Measurements from ENCODE around the gene PCDH9. TPM values are rescaled to one million over a fixed set of nuclear protein-coding genes. Genes with fewer than 3 reads are reported as not detected.

Gene PCDH9
- total and polyA plus RNA-seq, 2 experiments from 2014 or later = 0.31 to 0.52 TPM

DNA sequence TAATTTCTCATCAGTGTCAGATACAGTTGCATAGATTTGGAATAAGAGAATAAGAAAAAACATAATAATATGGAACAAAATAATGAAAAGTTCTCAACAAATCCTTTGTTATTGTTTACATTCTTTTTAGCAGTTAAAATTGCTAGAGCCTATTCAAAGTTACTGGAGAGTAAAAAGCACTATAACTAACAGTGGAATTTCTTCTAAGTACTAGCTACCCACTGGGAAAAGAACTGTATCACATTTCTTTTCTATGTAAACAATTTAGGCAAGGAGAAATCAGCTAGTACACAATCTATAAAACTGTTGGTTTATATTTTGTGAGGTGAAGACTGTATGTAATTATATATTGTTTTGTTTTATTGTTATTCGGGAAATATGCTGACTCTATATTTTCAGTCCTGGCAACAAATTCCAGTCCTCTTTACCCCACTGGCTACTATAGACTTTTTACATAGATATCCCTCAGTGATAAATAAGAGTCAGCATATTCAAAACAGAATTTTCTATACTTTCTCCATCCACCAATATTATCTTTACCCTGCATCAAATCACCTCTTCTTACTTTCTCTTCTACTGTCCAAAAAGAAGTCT lies 222.0 kb downstream of the PCDH9 start:
- H3K9me3 Mint-ChIP-seq = no peaks in the 10 kb centered on the region
- no peak overlapping the region for H3K4me3 ChIP-seq
- H4K20me1 ChIP-seq (replicated peaks; ENCODE audit: insufficient read depth) = no peaks in the 10 kb centered on the region
- H3F3A ChIP-seq (replicated peaks; ENCODE audit: low read depth) = no peaks in the 10 kb centered on the region
- H3K4me1 ChIP-seq (ENCODE audit: insufficient read depth) = peaks cover 16% of the 10 kb centered on the region
- H3K27ac Mint-ChIP-seq = no peak overlapping the region
- no peak overlapping the region for H2AFZ ChIP-seq
- no peaks in the 10 kb centered on the region for H3K27me3 Mint-ChIP-seq (ENCODE audit: insufficient read depth, low read depth, poor library complexity)
- TF ChIP-seq ZNF114 (CRISPR knock-in tag; IDR thresholded peaks at IDR 0.05) (no peak), CREB1 (CRISPR knock-in tag; IDR thresholded peaks at IDR 0.05; ENCODE audit: low read depth) (no peak), NANOG (IDR thresholded peaks at IDR 0.05; ENCODE audit: borderline replicate concordance) (no peak)
- TF ChIP-seq, protein P1, sequence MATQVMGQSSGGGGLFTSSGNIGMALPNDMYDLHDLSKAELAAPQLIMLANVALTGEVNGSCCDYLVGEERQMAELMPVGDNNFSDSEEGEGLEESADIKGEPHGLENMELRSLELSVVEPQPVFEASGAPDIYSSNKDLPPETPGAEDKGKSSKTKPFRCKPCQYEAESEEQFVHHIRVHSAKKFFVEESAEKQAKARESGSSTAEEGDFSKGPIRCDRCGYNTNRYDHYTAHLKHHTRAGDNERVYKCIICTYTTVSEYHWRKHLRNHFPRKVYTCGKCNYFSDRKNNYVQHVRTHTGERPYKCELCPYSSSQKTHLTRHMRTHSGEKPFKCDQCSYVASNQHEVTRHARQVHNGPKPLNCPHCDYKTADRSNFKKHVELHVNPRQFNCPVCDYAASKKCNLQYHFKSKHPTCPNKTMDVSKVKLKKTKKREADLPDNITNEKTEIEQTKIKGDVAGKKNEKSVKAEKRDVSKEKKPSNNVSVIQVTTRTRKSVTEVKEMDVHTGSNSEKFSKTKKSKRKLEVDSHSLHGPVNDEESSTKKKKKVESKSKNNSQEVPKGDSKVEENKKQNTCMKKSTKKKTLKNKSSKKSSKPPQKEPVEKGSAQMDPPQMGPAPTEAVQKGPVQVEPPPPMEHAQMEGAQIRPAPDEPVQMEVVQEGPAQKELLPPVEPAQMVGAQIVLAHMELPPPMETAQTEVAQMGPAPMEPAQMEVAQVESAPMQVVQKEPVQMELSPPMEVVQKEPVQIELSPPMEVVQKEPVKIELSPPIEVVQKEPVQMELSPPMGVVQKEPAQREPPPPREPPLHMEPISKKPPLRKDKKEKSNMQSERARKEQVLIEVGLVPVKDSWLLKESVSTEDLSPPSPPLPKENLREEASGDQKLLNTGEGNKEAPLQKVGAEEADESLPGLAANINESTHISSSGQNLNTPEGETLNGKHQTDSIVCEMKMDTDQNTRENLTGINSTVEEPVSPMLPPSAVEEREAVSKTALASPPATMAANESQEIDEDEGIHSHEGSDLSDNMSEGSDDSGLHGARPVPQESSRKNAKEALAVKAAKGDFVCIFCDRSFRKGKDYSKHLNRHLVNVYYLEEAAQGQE (IDR thresholded peaks at IDR 0.05; ENCODE audit: unreplicated experiment) = no peak
- TF ChIP-seq, protein P2, sequence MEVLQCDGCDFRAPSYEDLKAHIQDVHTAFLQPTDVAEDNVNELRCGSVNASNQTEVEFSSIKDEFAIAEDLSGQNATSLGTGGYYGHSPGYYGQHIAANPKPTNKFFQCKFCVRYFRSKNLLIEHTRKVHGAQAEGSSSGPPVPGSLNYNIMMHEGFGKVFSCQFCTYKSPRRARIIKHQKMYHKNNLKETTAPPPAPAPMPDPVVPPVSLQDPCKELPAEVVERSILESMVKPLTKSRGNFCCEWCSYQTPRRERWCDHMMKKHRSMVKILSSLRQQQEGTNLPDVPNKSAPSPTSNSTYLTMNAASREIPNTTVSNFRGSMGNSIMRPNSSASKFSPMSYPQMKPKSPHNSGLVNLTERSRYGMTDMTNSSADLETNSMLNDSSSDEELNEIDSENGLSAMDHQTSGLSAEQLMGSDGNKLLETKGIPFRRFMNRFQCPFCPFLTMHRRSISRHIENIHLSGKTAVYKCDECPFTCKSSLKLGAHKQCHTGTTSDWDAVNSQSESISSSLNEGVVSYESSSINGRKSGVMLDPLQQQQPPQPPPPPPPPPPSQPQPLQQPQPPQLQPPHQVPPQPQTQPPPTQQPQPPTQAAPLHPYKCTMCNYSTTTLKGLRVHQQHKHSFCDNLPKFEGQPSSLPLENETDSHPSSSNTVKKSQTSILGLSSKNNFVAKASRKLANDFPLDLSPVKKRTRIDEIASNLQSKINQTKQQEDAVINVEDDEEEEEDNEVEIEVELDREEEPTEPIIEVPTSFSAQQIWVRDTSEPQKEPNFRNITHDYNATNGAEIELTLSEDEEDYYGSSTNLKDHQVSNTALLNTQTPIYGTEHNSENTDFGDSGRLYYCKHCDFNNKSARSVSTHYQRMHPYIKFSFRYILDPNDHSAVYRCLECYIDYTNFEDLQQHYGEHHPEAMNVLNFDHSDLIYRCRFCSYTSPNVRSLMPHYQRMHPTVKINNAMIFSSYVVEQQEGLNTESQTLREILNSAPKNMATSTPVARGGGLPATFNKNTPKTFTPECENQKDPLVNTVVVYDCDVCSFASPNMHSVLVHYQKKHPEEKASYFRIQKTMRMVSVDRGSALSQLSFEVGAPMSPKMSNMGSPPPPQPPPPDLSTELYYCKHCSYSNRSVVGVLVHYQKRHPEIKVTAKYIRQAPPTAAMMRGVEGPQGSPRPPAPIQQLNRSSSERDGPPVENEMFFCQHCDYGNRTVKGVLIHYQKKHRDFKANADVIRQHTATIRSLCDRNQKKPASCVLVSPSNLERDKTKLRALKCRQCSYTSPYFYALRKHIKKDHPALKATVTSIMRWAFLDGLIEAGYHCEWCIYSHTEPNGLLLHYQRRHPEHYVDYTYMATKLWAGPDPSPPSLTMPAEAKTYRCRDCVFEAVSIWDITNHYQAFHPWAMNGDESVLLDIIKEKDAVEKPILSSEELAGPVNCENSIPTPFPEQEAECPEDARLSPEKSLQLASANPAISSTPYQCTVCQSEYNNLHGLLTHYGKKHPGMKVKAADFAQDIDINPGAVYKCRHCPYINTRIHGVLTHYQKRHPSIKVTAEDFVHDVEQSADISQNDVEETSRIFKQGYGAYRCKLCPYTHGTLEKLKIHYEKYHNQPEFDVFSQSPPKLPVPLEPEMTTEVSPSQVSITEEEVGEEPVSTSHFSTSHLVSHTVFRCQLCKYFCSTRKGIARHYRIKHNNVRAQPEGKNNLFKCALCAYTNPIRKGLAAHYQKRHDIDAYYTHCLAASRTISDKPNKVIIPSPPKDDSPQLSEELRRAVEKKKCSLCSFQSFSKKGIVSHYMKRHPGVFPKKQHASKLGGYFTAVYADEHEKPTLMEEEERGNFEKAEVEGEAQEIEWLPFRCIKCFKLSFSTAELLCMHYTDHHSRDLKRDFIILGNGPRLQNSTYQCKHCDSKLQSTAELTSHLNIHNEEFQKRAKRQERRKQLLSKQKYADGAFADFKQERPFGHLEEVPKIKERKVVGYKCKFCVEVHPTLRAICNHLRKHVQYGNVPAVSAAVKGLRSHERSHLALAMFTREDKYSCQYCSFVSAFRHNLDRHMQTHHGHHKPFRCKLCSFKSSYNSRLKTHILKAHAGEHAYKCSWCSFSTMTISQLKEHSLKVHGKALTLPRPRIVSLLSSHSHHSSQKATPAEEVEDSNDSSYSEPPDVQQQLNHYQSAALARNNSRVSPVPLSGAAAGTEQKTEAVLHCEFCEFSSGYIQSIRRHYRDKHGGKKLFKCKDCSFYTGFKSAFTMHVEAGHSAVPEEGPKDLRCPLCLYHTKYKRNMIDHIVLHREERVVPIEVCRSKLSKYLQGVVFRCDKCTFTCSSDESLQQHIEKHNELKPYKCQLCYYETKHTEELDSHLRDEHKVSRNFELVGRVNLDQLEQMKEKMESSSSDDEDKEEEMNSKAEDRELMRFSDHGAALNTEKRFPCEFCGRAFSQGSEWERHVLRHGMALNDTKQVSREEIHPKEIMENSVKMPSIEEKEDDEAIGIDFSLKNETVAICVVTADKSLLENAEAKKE (CRISPR knock-in tag; IDR thresholded peaks at IDR 0.05) = no peak
- no peaks in the 10 kb centered on the region for H3K9me2 ChIP-seq (ENCODE audit: insufficient read depth)
- ATAC-seq (no peak), DNase-seq (ENCODE audit: low spot score) (no peak)
- no peak overlapping the region for H3K4me2 ChIP-seq
- no peaks in the 10 kb centered on the region for H3K27me3 ChIP-seq (ENCODE audit: insufficient read depth)
- no peaks in the 10 kb centered on the region for H3K36me3 ChIP-seq (ENCODE audit: insufficient read depth)
- H3K4me1 Mint-ChIP-seq = peaks cover 25% of the 10 kb centered on the region
- H3K4me3 Mint-ChIP-seq = no peak overlapping the region
- no peaks in the 10 kb centered on the region for H3K36me3 Mint-ChIP-seq (ENCODE audit: low read depth)
- H3K79me2 ChIP-seq (replicated peaks; ENCODE audit: insufficient read depth) = no peaks in the 10 kb centered on the region
- H3K27ac ChIP-seq (ENCODE audit: low read depth) = no peak overlapping the region

Measured in GM23338 (cell line).